ENCODE measurements around the gene TEX261. TPM values are rescaled to one million over a fixed set of nuclear protein-coding genes. Genes with fewer than 3 reads are reported as not detected.

The TEX261 gene
- total and polyA plus RNA-seq, 2 of the 8 experiments (the other 6 are each of a cell fraction or from before 2014, with no cell fraction given), result 25.2 to 30.1 TPM

DNA sequence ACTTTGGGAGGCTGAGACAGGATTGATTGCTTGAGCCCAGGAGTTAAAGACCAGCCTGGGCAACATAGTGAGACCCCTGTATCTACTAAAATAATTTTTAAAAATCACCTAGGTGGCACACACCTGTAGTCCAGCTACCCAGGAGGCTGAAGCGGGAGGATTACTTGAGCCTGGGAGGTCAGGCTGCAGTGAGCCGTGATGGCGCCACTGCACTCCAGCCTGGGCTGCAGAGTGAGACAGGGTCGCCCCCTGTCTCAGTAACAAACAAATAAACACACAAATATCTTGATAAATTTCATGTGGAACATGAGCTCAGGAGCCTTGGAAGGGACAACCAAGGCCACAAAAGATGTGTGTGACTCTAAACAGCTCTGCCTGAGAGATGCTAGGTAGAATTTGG, 28.0 kb downstream of the TEX261 start:
- Histone ChIP-seq H4K8ac (ENCODE audit: extremely low read depth, insufficient read depth, low read length) (no peak overlapping the region), H4K20me1 (replicated peaks in 1 of 2; ENCODE audit: control insufficient read depth in 1 of 2, insufficient read depth in 2 of 2, low read length in 2 of 2) (no peaks in the 10 kb centered on the region), H2AK5ac (ENCODE audit: low read depth, low read length) (no peak overlapping the region), H3K4ac (replicated peaks; ENCODE audit: insufficient read length, low read depth, low read length) (no peak overlapping the region), H2BK120ac (replicated peaks; ENCODE audit: low read depth, low read length) (no peak overlapping the region), H3K4me3 (ENCODE audit: extremely low read depth in 1 of 4, insufficient read depth in 2 of 4, low read depth in 3 of 4, low read length in 4 of 4) (no peak overlapping the region), H2BK12ac (ENCODE audit: low read depth, low read length) (no peak overlapping the region), H2BK20ac (ENCODE audit: low read length) (no peak overlapping the region), H2BK5ac (ENCODE audit: low read depth, low read length) (no peak overlapping the region), H3K9me3 (ENCODE audit: insufficient read depth in 2 of 2, low read depth in 1 of 2, low read length in 1 of 2) (no peaks in the 10 kb centered on the region), H3K27me3 (replicated peaks in 1 of 4; ENCODE audit: control insufficient read depth in 3 of 4, extremely low read depth in 1 of 4, insufficient read depth in 3 of 4, low read length in 3 of 4) (peaks cover 10 to 37% (median 28%) of the 10 kb centered on the region in 4 experiments), H3K27ac (ENCODE audit: low read depth, low read length) (no peak overlapping the region), H3K4me2 (ENCODE audit: insufficient read depth in 1 of 2, low read depth in 2 of 2, low read length in 2 of 2) (no peak overlapping the region), H3K18ac (ENCODE audit: extremely low read depth, low read length) (no peak overlapping the region), H4K5ac (ENCODE audit: insufficient read length, low read depth, low read length) (no peak overlapping the region), H3K14ac (ENCODE audit: insufficient read length) (no peak overlapping the region), H2AFZ (ENCODE audit: low read length) (no peak overlapping the region), H2BK15ac (ENCODE audit: low read length) (no peak overlapping the region), H3K36me3 (ENCODE audit: control insufficient read depth in 2 of 4, insufficient read depth in 4 of 4, low read length in 3 of 4) (no peaks in the 10 kb centered on the region), H3K56ac (replicated peaks; ENCODE audit: insufficient read length, low read depth, low read length) (no peak overlapping the region), H3K23ac (ENCODE audit: insufficient read length) (no peak overlapping the region), H3K79me1 (ENCODE audit: low read depth, low read length) (no peaks in the 10 kb centered on the region), H3K9ac (replicated peaks in 1 of 4; ENCODE audit: extremely low read depth in 1 of 4, low read depth in 3 of 4, low read length in 3 of 4) (no peak overlapping the region; a peak in 1 of 7 replicates), H3K23me2 (ENCODE audit: low read depth, low read length) (no peaks in the 10 kb centered on the region; the same call in 1 of the 2 replicates), H3K4me1 (replicated peaks in 1 of 4; ENCODE audit: control insufficient read depth in 3 of 4, insufficient read depth in 4 of 4, low read length in 3 of 4) (no peaks in the 10 kb centered on the region), H3K79me2 (ENCODE audit: control insufficient read depth in 1 of 2, insufficient read depth in 2 of 2, low read length in 2 of 2) (no peaks in the 10 kb centered on the region), H4K91ac (replicated peaks; ENCODE audit: insufficient read length, low read length) (no peak overlapping the region)
- ChIA-PET CTCF (ENCODE audit: partially characterized antibody) (interaction anchor here (0.7 to 8.6 kb wide), 16 partner anchors 8 to 183 kb away, joined by 3 to 99 read pairs (median 8); partner anchors contain the start of genes ANKRD53 and FIGLA), POLR2A (ENCODE audit: partially characterized antibody) (interaction anchor here (1.2 to 1.3 kb wide), 2 partner anchors 8 to 10 kb away, joined by 3 to 4 read pairs; no protein-coding TSS in a partner anchor)
- 63% methylated on average over 4 of the region's 4 CpGs; no CpG with 5 or more reads in 1 of the 2 experiments for WGBS, 2 experiments (ENCODE audit: extremely low coverage in 1 of 2, insufficient coverage in 1 of 2, insufficient read length in 1 of 2, insufficient replicate concordance in 2 of 2, low coverage in 1 of 2, low lambda C conversion rate in 2 of 2, missing lambda C conversion rate in 1 of 2)
- DNase-seq (ENCODE audit: low read depth in 1 of 2, low spot score in 2 of 2), result no peak
- FAIRE-seq, result no peak
- TF ChIP-seq TCF12 (IDR thresholded peaks at IDR 0.05; ENCODE audit: low read depth, low read length), result no peak
- TF ChIP-seq EP300 (IDR thresholded peaks at IDR 0.05; ENCODE audit: borderline replicate concordance in 1 of 2, low read depth in 2 of 2, low read length in 2 of 2), result no peak
- no peak for TF ChIP-seq RBBP5 (IDR thresholded peaks at IDR 0.05; ENCODE audit: borderline replicate concordance, low read depth, low read length)
- TF ChIP-seq SIX5 (IDR thresholded peaks at IDR 0.05; ENCODE audit: low read depth, low read length), result no peak
- no peak for TF ChIP-seq POLR2A (IDR thresholded peaks at IDR 0.05; ENCODE audit: control extremely low read depth in 1 of 2, low read depth in 2 of 2, low read length in 2 of 2)
- TF ChIP-seq TBP (IDR thresholded peaks at IDR 0.05; ENCODE audit: low read depth, low read length), result no peak
- TF ChIP-seq, protein P1, sequence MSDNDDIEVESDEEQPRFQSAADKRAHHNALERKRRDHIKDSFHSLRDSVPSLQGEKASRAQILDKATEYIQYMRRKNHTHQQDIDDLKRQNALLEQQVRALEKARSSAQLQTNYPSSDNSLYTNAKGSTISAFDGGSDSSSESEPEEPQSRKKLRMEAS (IDR thresholded peaks at IDR 0.05), result no peak
- TF ChIP-seq EZH2 (IDR thresholded peaks at IDR 0.05; ENCODE audit: low read depth, low read length, severe bottlenecking), result no peak
- TF ChIP-seq SP2 (IDR thresholded peaks at IDR 0.05; ENCODE audit: low read length), result no peak
- no peak for TF ChIP-seq TAF7 (optimal IDR thresholded peaks at IDR 0.05; ENCODE audit: borderline replicate concordance, low read depth, low read length)
- TF ChIP-seq GABPA (IDR thresholded peaks at IDR 0.05; ENCODE audit: borderline replicate concordance, insufficient read depth, low read length), result no peak
- TF ChIP-seq MAFK (IDR thresholded peaks at IDR 0.05; ENCODE audit: low read depth, low read length), result no peak
- TF ChIP-seq ASH2L (IDR thresholded peaks at IDR 0.05; ENCODE audit: low read length), result no peak
- no peak for TF ChIP-seq SUZ12 (IDR thresholded peaks at IDR 0.05; ENCODE audit: low read length)

All from H1 (cell line).